Ovary (tissue), 9 donors: Measurements from ENCODE around the gene NTRK3. TPM values are rescaled to one million over a fixed set of nuclear protein-coding genes. Genes with fewer than 3 reads are reported as not detected.

Experiments used
- DNase-seq, 5 donors: peaks; one replicate each; pipeline ENCODE4 v3.0.0-alpha.2; 2019 to 2020
- H3K27ac ChIP-seq, 2 donors: fragments of 200-600 bp; one replicate each; pipeline versions ENCODE4 v1.5.1 to v1.8.0; 2019 to 2022
- H3K27me3 ChIP-seq: fragments of 200-600 bp; one replicate; pipeline ENCODE4 v1.8.0; 2022
- H3K36me3 ChIP-seq: fragments of 200-600 bp; sonication (generic); one replicate; pipeline ENCODE4 v1.5.1; 2019
- H3K4me1 ChIP-seq: one replicate; pipeline ENCODE4 v1.8.1; 2013; ENCODE audit warnings: mild to moderate bottlenecking, moderate library complexity; ENCODE audit not compliant: insufficient read depth
- H3K4me3 ChIP-seq: fragments of 200-600 bp; sonication (generic); one replicate; pipeline ENCODE4 v1.5.1; 2017
- H3K9me3 ChIP-seq, 2 donors: fragments of 200-600 bp in 1 of 2; sonication (generic) in 1 of 2; one replicate each; pipeline versions ENCODE4 v1.5.1 to v1.8.1; 2013 to 2019; ENCODE audit warnings: mild to moderate bottlenecking in 1 of 2, moderate library complexity in 1 of 2
- CTCF ChIP-seq, 3 donors: fragments of 450-650 bp in 2 of 3; fragments of 200-600 bp in 1 of 3; IDR thresholded peaks; one replicate each; pipeline versions ENCODE4 v1.5.1 to v1.8.0; 2016 to 2022; ENCODE audit warnings: antibody characterized with exemption in 3 of 3, mild to moderate bottlenecking in 1 of 3
- EP300 ChIP-seq: sonication (generic); formaldehyde crosslinking; IDR thresholded peaks from one replicate; pipeline ENCODE4 v1.6.1; 2017; ENCODE audit warnings: antibody characterized with exemption
- POLR2A ChIP-seq: fragments of 450-650 bp; IDR thresholded peaks from one replicate; pipeline ENCODE4 v1.6.1; 2017; ENCODE audit warnings: antibody characterized with exemption, mild to moderate bottlenecking, moderate library complexity
- WGBS, 3 donors: extraction: QIAGEN DNeasy Blood & Tissue Kit in 1 of 3; methylation state at CpG; one replicate each; pipeline versions ENCODE4 v1.1.5 to v1.1.7; 2013 to 2017; 5-methylcytosine and 5-hydroxymethylcytosine counted together
- intact Hi-C, 4 donors: fragments of 100-400 bp; cut with DNase I; formaldehyde crosslinking; loops; one replicate each; pipeline versions ENCODE4 v1.11.0 to v1.15.1; 2022 to 2023
- polyA plus RNA-seq, 2 donors: library from polyadenylated mRNA; stranded (reverse); fragments of 200-250 nt in 1 of 2; fragments of 350-450 nt in 1 of 2; fragmentation: Illumina TruSeq in 1 of 2; extraction: RNeasy Lipid Tissue Mini Kit (QIAGEN cat#74804) in 1 of 2; gene quantifications; one replicate each; pipeline ENCODE4 v1.2.3, GENCODE V29; 2013 to 2014
- total RNA-seq, 7 donors: library from RNA; depleted of rRNA in 2 of 7; stranded (reverse); fragments of >200 nt in 2 of 7; fragmentation: NEBNext Ultra II Directional in 3 of 7; extraction: Animal tissue kit (Norgen Biotek cat#: 25700) in 3 of 7; gene quantifications; one replicate each; pipeline versions ENCODE4 v1.1.0 to v1.2.4, GENCODE V29; 2016 to 2023
- donor health status: DM: no; HTN: no; CAD: no; lungs with moderate emphysema.
- donor health status: DM: no; HTN: no; CAD: no.
- donor health status: Bipolar disorder and iron deficiency.
- donor health status: DM: yes; HTN: yes; CAD: no.
- donor health status: DM: no; HTN: no; CAD: no.
- donor health status: DM: yes; HTN: yes; CAD: no.

Gene NTRK3
- total and polyA plus RNA-seq, 9 donors, result 0.77 to 14.6 (median 2.7) TPM

- Histone ChIP-seq H3K4me3 (no peak overlapping the region), H3K27me3 (no peaks in the 10 kb centered on the region), H3K36me3 (no peaks in the 10 kb centered on the region), H3K4me1 (no peaks in the 10 kb centered on the region), H3K9me3 (no peaks in the 10 kb centered on the region), H3K27ac (no peak overlapping the region)
- no peak for TF ChIP-seq POLR2A
- no peak for TF ChIP-seq CTCF (IDR thresholded peaks at IDR 0.05)
- TF ChIP-seq EP300, result no peak
- WGBS, 3 donors, result 63 to 71% (median 65%) methylated on average over 6 of the region's 6 CpGs
- no peak for DNase-seq
- intact Hi-C loops, result no loop called here
Measured at GRCh38 chr15:88126695-88127431, 129.7 kb downstream of the NTRK3 start.

- Histone ChIP-seq H3K27me3 (no peaks in the 10 kb centered on the region), H3K36me3 (no peaks in the 10 kb centered on the region), H3K9me3 (no peaks in the 10 kb centered on the region), H3K4me1 (no peaks in the 10 kb centered on the region), H3K27ac (no peak overlapping the region), H3K4me3 (no peak overlapping the region)
- TF ChIP-seq CTCF (IDR thresholded peaks at IDR 0.05), result no peak
- TF ChIP-seq EP300, result no peak
- no peak for TF ChIP-seq POLR2A
- intact Hi-C loops, result no loop called here
- no peak for DNase-seq
- WGBS, 3 donors, result 71 to 77% (median 76%) methylated on average over 7 of the region's 7 CpGs
Measured at GRCh38 chr15:88125576-88125975, 131.0 kb downstream of the NTRK3 start.

GRCh38 chr15:88124199-88124598, 132.3 kb downstream of the NTRK3 start:
- H3K4me3 ChIP-seq, result no peak overlapping the region
- H3K27me3 ChIP-seq, result no peaks in the 10 kb centered on the region
- no peaks in the 10 kb centered on the region for H3K9me3 ChIP-seq
- H3K36me3 ChIP-seq, result no peaks in the 10 kb centered on the region
- 71 to 79% (median 76%) methylated on average over 5 of the region's 5 CpGs for WGBS, 3 donors
- TF ChIP-seq POLR2A, result no peak
- TF ChIP-seq EP300, result no peak
- no peak for TF ChIP-seq CTCF (IDR thresholded peaks at IDR 0.05)
- H3K4me1 ChIP-seq, result no peaks in the 10 kb centered on the region
- H3K27ac ChIP-seq, result no peak overlapping the region
- intact Hi-C loops, result no loop called here
- DNase-seq, result no peak

- no peak for TF ChIP-seq CTCF (IDR thresholded peaks at IDR 0.05)
- TF ChIP-seq EP300, result no peak
- no peak for TF ChIP-seq POLR2A
- DNase-seq, result no peak
- WGBS, 3 donors, result 77 to 88% (median 79%) methylated on average over 2 of the region's 2 CpGs
- Histone ChIP-seq H3K36me3 (no peaks in the 10 kb centered on the region), H3K9me3 (no peaks in the 10 kb centered on the region), H3K4me1 (no peaks in the 10 kb centered on the region), H3K27ac (no peak overlapping the region), H3K27me3 (no peaks in the 10 kb centered on the region), H3K4me3 (no peak overlapping the region)
- intact Hi-C loops, result no loop called here
Measured at GRCh38 chr15:88121968-88122530, 134.5 kb downstream of the NTRK3 start.
